Ishikawa (cell line): Measurements from ENCODE around the gene FMNL2.

Source experiments
- CEBPB ChIP-seq: IDR thresholded peaks from 2 replicates; pipeline ENCODE4 v1.6.1; 2012
- CREB1 ChIP-seq: IDR thresholded peaks from 2 replicates; pipeline ENCODE4 v1.6.1; 2012; ENCODE audit warnings: low read depth
- EGR1 ChIP-seq: IDR thresholded peaks from 2 replicates; pipeline ENCODE4 v1.6.1; 2012
- EP300 ChIP-seq: IDR thresholded peaks from 2 replicates; pipeline ENCODE4 v1.6.1; 2012; ENCODE audit warnings: borderline replicate concordance
- FOXM1 ChIP-seq: IDR thresholded peaks from 2 replicates; pipeline ENCODE4 v1.6.1; 2012; ENCODE audit warnings: low read depth, borderline replicate concordance
- NFIC ChIP-seq: IDR thresholded peaks from 2 replicates; pipeline ENCODE4 v1.6.1; 2012
- RAD21 ChIP-seq: IDR thresholded peaks from 2 replicates; pipeline ENCODE4 v1.6.1; 2012; ENCODE audit warnings: low read depth
- REST ChIP-seq: IDR thresholded peaks from 2 replicates; pipeline ENCODE4 v1.6.1; 2012; ENCODE audit warnings: low read depth, mild to moderate bottlenecking
- TAF1 ChIP-seq: IDR thresholded peaks from 2 replicates; pipeline ENCODE4 v1.6.1; 2012; ENCODE audit warnings: low read depth, mild to moderate bottlenecking
- TCF12 ChIP-seq: IDR thresholded peaks from 2 replicates; pipeline ENCODE4 v1.6.1; 2012; ENCODE audit warnings: low read depth
- TEAD4 ChIP-seq: IDR thresholded peaks from 2 replicates; pipeline ENCODE4 v1.6.1; 2012
- YY1 ChIP-seq: IDR thresholded peaks from 2 replicates; pipeline ENCODE4 v1.6.1; 2012; ENCODE audit warnings: low read depth
- ZBTB7A ChIP-seq: IDR thresholded peaks from 2 replicates; pipeline ENCODE4 v1.6.1; 2012; ENCODE audit warnings: low read depth
- TF ChIP-seq, protein P1 (sequence below): IDR thresholded peaks from 2 replicates; pipeline ENCODE4 v1.6.1; 2012
- TF ChIP-seq, protein P2 (sequence below): IDR thresholded peaks from 2 replicates; pipeline ENCODE4 v1.6.1; 2012

The FMNL2 gene

DNA sequence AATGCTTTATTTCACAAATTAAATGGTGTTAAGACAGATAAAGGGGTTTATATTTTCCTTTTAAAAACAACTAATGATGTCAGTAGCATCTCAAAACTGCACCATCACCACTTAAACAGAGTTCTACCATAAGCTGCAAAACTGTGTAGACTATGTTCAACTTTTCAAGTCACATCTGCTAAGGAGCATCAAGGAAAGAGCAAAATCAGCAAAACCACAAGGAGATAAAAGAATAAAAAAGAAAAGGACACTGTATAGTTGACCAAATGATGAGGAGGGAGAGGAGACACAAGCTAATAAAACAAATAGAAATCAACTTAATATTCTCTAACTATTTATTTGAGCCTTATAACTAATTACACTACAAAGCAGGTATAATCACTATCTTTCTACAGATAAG lies 348.4 kb downstream of the FMNL2 start:
- no peak for TF ChIP-seq TEAD4
- no peak for TF ChIP-seq ZBTB7A
- no peak for TF ChIP-seq TCF12
- TF ChIP-seq EGR1: no peak
- no peak for TF ChIP-seq FOXM1
- no peak for TF ChIP-seq NFIC
- TF ChIP-seq RAD21: no peak
- TF ChIP-seq EP300: no peak
- TF ChIP-seq, protein P1, sequence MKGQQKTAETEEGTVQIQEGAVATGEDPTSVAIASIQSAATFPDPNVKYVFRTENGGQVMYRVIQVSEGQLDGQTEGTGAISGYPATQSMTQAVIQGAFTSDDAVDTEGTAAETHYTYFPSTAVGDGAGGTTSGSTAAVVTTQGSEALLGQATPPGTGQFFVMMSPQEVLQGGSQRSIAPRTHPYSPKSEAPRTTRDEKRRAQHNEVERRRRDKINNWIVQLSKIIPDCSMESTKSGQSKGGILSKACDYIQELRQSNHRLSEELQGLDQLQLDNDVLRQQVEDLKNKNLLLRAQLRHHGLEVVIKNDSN: no peak
- TF ChIP-seq YY1: no peak
- TF ChIP-seq CEBPB: no peak
- no peak for TF ChIP-seq CREB1
- TF ChIP-seq REST: no peak
- TF ChIP-seq TAF1: no peak
- TF ChIP-seq, protein P2, sequence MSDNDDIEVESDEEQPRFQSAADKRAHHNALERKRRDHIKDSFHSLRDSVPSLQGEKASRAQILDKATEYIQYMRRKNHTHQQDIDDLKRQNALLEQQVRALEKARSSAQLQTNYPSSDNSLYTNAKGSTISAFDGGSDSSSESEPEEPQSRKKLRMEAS: no peak

GRCh38 chr2:152686321-152686720 lies 351.3 kb downstream of the FMNL2 start:
- TF ChIP-seq TAF1 (no peak), REST (no peak), NFIC (no peak), ZBTB7A (no peak)
- TF ChIP-seq, protein P2: no peak

DNA sequence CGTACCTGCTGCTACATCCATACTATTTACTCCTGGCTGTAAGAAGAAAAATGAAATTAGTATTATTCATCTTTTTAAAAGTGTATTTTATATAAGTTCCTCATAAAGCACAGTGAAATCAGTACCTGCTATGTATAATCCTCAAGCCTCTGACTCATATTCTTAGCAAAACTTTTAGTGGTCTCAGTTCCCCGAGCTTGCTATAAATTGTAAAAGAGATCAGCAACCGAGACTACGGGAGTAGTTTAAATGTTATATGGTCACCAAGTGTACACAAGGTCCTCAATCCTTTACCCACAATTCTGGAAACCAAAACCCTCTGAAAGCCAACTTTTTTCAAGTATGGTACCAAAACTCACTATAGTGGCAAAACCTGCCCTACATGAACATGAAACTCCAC lies 358.1 kb downstream of the FMNL2 start:
- TF ChIP-seq TCF12 (no peak), REST (no peak), TAF1 (no peak), TEAD4 (no peak), EGR1 (no peak), CEBPB (no peak), CREB1 (no peak), YY1 (no peak), NFIC (no peak), FOXM1 (no peak)

- TF ChIP-seq EGR1: no peak
- no peak for TF ChIP-seq RAD21
- no peak for TF ChIP-seq TAF1
- TF ChIP-seq CREB1: no peak
- no peak for TF ChIP-seq TCF12
- TF ChIP-seq TEAD4: no peak
- no peak for TF ChIP-seq ZBTB7A
- TF ChIP-seq, protein P2: no peak
- no peak for TF ChIP-seq REST
- TF ChIP-seq, protein P1: no peak
- TF ChIP-seq FOXM1: no peak
- no peak for TF ChIP-seq EP300
- TF ChIP-seq YY1: no peak
These were observed 359.2 kb downstream of the FMNL2 start for GRCh38 chr2:152694161-152694661.
